Kidney epithelial cell (primary cell): ENCODE data around the gene STK11. TPM values are rescaled to one million over a fixed set of nuclear protein-coding genes. Genes with fewer than 3 reads are reported as not detected.
"Not testable (repeated sequence)": the region's sequence is repeated elsewhere in the genome, so short reads cannot be mapped to it uniquely, and the experiment has no call there.

ENCODE experiments used
- DNase-seq: peaks from one replicate; pipeline ENCODE4 v3.0.0-alpha.2; 2010; ENCODE audit warnings: low read depth
- H3K27me3 ChIP-seq: 2 replicates; pipeline ENCODE4 v1.6.0; 2011; ENCODE audit warnings: low read length; ENCODE audit not compliant: control insufficient read depth, insufficient read depth
- H3K36me3 ChIP-seq: 2 replicates; pipeline ENCODE4 v1.5.1; 2011; ENCODE audit warnings: low read length; ENCODE audit not compliant: control insufficient read depth, insufficient read depth
- H3K4me3 ChIP-seq: 2 replicates; pipeline ENCODE4 v1.5.1; 2011; ENCODE audit warnings: low read depth, mild to moderate bottlenecking, control low read depth, low read length
- total RNA-seq: library from RNA; depleted of rRNA; stranded (reverse); fragments of >200 nt; gene quantifications from 2 replicates; pipeline ENCODE4 v1.2.3, GENCODE V29; 2015
- TF ChIP-seq, protein P1 (sequence below): IDR thresholded peaks from 2 replicates; pipeline ENCODE4 v1.5.1; 2011; ENCODE audit warnings: mild to moderate bottlenecking, moderate library complexity, low read length, control low read depth, inconsistent platforms; ENCODE audit not compliant: insufficient read depth, poor library complexity, severe bottlenecking

Gene STK11
- total RNA-seq, 1 donor from 2014 or later = 78.3 TPM

DNA sequence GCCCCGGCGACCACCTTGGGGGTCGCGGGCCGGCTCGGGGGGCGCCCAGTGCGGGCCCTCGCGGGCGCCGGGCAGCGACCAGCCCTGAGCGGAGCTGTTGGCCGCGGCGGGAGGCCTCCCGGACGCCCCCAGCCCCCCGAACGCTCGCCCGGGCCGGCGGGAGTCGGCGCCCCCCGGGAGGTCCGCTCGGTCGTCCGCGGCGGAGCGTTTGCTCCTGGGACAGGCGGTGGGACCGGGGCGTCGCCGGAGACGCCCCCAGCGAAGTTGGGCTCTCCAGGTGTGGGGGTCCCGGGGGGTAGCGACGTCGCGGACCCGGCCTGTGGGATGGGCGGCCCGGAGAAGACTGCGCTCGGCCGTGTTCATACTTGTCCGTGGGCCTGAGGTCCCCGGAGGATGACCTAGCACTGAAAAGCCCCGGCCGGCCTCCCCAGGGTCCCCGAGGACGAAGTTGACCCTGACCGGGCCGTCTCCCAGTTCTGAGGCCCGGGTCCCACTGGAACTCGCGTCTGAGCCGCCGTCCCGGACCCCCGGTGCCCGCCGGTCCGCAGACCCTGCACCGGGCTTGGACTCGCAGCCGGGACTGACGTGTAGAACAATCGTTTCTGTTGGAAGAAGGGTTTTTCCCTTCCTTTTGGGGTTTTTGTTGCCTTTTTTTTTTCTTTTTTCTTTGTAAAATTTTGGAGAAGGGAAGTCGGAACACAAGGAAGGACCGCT is 729 bp downstream of the STK11 start:
- H3K4me3 ChIP-seq = peak overlapping the region; percentile 75
- H3K27me3 ChIP-seq = no peaks in the 10 kb centered on the region
- H3K36me3 ChIP-seq = no peaks in the 10 kb centered on the region
- TF ChIP-seq, protein P1, sequence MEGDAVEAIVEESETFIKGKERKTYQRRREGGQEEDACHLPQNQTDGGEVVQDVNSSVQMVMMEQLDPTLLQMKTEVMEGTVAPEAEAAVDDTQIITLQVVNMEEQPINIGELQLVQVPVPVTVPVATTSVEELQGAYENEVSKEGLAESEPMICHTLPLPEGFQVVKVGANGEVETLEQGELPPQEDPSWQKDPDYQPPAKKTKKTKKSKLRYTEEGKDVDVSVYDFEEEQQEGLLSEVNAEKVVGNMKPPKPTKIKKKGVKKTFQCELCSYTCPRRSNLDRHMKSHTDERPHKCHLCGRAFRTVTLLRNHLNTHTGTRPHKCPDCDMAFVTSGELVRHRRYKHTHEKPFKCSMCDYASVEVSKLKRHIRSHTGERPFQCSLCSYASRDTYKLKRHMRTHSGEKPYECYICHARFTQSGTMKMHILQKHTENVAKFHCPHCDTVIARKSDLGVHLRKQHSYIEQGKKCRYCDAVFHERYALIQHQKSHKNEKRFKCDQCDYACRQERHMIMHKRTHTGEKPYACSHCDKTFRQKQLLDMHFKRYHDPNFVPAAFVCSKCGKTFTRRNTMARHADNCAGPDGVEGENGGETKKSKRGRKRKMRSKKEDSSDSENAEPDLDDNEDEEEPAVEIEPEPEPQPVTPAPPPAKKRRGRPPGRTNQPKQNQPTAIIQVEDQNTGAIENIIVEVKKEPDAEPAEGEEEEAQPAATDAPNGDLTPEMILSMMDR = no peak
- DNase-seq = no peak

DNA sequence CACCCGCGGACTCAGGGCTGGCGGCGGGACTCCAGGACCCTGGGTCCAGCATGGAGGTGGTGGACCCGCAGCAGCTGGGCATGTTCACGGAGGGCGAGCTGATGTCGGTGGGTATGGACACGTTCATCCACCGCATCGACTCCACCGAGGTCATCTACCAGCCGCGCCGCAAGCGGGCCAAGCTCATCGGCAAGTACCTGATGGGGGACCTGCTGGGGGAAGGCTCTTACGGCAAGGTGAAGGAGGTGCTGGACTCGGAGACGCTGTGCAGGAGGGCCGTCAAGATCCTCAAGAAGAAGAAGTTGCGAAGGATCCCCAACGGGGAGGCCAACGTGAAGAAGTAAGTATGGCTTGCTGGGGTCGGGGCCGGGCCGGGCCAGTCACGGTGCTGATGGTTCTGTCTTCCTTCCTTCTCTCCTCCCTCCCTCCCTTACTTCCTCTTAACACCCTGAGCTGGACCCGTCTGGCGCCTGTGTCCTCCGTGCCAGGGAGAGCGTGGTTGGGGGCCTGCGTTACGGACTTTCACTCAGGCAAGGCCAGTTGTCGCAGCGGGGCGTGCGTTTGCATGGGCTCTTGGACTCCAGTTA is 1.4 kb downstream of the STK11 start:
- H3K4me3 ChIP-seq = peak overlapping the region; percentile 75
- no peak for DNase-seq
- H3K27me3 ChIP-seq = no peaks in the 10 kb centered on the region
- H3K36me3 ChIP-seq = no peaks in the 10 kb centered on the region
- TF ChIP-seq, protein P1 = no peak

GRCh38 chr19:1208830-1209229 is 3.3 kb downstream of the STK11 start:
- not testable (repeated sequence) for H3K36me3 ChIP-seq, DNase-seq, H3K4me3 ChIP-seq, H3K27me3 ChIP-seq

- H3K4me3 ChIP-seq = no peak overlapping the region
- TF ChIP-seq, protein P1 = no peak
- DNase-seq = no peak
- no peaks in the 10 kb centered on the region for H3K36me3 ChIP-seq
- no peaks in the 10 kb centered on the region for H3K27me3 ChIP-seq
Measured at GRCh38 chr19:1210227-1210538, 4.6 kb downstream of the STK11 start.

DNA sequence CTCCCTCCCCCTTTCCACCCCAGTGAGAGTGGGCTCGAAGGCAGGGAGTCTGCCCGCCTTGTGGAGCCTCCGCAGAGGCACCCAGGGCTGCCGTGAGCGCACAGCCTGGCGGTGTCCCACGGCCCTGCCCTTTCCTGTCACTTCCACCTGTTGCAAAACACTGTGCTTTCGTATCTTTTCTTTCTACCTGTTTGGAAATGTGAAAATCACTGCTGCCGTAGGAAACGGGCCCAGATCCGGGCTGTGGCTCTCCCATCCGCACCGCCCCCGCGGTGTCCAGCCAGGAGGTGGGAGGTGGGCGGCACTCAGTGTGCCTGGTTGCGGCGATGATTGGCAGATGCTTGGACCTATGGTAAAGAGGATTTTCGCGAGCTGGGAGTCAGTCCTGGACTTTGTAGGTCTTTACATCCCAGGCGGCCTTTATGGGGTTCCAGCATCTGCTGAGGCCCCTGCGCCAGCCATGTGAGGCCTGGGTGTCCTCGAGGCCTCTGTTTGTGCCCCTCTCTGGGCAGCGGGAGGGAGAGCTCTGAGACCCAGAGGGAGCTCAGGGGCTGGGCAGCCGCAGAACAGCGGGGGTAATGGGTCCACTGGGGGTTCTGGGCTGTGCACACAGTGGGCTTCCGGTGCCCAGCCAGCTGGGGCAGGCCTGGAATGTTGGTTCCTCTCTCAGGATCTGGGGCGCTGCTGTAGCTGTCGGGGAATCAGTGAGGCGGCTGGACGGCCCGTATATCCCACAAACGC is 6.1 kb downstream of the STK11 start:
- no peak overlapping the region for H3K4me3 ChIP-seq
- no peak for DNase-seq
- H3K27me3 ChIP-seq = no peaks in the 10 kb centered on the region
- H3K36me3 ChIP-seq = no peaks in the 10 kb centered on the region
- TF ChIP-seq, protein P1 = no peak

DNA sequence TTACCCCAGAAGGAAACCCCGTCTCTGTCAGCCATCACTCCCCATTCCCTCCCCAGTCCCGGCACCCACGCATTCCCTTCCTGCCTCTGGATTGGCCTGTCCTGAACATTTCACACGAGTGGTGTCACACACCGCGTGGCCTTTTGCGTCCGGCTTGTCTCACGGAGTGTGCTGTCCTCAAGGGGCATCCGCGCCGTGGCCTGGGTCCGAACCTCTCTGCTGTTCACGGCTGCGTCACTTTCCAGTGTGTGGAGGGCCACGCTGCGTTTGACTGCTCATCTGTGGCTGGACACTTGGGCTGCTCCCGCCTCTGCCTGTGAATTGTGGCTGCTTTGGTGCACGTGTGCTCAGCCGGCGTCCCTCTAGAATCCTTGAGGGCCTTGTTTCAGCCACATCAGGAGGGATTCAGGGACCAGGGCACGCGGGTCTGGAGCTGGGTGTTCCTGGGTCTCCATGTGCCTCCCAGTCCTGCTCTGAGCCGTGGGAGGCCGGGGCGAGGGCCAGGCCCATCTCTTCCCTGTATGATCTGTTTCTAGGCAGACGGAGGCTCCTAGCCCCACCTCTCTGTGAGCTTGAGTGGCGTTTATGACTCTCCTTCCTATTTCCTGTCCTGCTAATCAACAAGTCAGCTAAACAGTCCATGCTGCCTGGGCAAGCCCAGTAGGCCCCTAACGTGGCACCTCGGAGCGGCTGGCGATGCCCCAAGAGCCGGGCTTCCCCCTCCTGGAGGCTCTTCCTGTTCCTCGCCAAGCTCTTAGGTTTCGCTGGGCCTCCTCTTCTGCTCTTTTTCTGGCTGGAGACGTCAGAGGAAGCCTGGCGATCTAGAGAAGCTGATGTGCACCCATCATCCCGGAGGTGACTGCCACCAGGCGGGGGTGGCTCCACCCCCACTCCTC is 8.1 kb downstream of the STK11 start:
- TF ChIP-seq, protein P1 = no peak
- Histone ChIP-seq H3K36me3 (no peaks in the 10 kb centered on the region), H3K27me3 (no peaks in the 10 kb centered on the region), H3K4me3 (no peak overlapping the region)
- no peak for DNase-seq
